SKM-1 treated with dmso at 0.1 percent for 144 hours (cell line): ENCODE data around the gene FAM131A.

Experiments
- DNase-seq: peaks from one replicate; lab custom pipeline; 2025; ENCODE audit not compliant: unreplicated experiment; lab: John Stamatoyannopoulos, UW

Gene FAM131A

DNA sequence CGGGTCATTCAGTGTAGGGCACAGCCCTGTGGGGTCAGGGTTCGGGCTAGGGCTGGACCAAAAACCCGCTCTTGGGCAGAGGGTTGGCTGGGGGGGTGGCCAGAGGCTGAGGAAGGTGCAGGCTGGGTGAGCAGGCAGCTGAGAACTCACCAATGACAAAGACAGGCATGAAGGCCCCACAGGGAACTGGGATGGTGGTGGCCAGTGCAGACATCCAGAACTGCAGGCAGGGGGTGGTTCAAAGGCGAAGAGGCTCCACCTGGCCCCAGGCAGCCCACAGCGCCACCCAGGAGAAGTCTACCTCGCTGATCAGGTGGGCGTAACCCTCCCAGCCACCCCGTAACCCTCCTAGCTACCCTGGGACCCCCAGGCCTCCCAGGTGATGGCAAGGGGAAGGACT lies 17.4 kb downstream of the FAM131A start:
- no peak for DNase-seq

DNA sequence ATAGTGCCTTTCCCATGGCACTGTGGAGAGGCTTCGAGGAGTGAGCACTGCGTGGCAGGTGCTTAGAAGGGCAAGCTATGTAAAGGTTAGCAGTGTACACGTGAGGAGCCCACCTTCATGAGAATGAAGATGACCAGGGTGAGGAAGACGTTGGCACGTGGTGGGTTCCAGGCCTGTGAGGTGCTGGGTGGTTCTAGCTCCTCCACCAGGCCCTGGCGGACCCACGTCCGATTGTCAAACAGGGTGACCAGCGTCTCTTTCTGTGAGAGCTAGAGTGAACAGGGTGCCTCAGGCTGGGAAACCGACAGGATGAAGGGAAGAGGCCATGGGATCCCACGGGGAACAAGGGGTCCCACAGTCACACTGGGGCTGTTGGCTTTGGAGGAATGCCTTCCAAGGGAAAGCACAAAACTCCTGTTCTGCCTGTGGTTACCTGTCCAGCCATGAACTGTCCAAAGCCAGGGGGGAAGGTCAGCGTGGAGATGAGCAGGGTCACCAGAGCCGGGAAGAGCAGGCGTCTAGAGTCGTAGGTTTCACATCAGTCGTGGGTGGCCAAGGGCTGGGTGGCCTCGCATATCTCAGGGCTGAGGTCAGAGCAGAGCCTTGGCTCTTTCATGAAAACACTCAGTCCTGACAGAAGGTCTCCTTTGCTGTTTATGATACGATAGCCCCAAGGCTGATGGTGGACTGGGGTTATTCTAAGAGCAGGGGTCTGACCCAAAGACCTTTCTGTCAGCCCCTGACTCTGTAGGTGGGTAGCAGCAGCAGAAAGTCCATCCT lies 18.1 kb downstream of the FAM131A start:
- DNase-seq = no peak

DNA sequence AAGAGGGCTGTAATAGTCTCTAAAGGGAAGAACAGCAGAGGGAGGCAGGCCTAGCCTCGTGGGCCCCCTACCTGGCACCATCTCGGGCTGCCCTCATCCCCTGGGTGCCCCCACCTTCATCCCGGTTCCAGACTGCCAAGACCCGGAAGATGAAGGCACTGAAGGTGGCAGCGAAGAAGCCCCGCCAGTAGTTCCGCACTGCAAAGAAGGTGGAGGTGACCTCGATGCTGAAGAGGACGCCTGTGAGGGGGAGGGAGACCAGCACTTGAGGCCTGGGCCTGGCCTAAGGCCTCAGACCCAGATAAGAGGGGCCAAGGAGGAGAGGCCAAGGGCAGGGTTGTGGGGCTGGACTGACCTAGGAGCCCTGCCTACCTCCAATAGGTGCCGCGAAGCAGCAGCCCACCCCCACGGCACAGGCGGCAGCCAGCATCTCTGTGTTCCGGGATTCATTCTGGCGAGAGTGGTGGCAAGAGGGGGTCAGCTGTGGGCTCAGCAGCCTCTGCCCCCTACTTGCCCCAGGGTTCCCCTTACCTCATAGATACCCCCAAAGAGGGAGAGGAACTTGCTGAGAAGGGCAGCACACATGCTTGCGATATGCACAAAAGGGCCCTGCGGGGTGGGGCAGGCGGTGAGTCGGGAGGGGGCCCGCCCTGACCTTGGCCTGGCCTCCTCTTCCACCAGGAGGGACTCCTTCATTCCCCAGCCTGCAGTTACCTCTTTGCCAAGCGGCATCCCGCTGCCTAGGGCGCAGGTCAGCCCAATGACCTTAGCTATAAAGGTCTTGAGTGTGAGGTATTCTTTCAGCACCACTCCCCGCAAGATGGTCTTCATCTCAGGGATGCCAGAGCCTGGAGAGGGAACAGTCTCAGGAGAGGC lies 20.1 kb downstream of the FAM131A start:
- DNase-seq = no peak

DNA sequence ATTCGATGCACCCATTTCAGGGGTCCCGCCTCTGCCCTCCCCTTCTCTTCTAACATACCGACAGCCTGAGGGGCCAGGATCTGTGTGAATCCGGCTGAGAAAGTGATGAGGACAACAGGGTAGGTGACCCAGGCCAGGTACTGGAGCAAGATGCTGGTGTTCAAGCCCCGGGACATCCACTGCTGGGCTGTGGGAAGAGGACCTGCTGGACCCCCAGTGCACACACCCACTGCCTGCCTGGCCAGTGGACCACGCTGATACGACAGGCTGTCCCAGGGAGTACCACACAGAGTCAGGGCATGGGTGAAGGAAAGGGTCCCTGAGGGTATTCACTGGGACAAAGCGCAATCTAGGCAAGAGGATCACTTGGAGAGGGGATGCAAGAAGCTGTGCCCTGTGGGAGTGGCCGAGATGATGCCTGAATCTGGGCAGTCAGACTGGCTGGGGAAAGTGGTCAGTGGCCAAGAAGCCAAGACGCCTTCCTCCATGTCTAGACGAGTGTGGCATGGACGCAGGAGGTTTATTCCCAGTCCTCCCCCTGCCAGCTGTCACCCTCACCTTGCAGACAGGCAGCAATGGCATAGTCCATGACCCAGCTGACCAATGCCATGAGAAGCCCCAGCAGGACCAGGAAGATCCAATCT lies 20.8 kb downstream of the FAM131A start:
- DNase-seq = no peak

DNA sequence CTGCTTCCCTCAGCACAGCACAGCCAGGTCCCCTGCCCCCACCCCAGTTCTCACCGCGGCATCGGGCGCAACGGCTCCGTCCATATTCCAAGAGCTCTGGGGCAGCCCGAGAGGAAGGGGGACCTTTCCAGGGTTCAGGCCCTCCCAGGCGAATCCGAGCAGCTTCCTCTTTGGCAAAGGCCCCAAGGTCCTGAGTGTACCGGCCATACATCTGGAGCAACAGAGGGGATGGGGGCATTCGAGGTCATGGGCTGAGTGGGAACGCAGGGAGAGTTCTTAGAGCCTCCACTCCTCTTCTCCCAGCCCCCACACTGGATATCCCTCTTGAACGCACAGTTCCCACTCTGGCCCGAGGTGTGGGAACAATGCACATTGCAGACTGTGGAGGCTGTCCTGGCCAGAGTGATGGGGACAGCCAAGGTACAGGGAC lies 21.5 kb downstream of the FAM131A start:
- no peak for DNase-seq

DNA sequence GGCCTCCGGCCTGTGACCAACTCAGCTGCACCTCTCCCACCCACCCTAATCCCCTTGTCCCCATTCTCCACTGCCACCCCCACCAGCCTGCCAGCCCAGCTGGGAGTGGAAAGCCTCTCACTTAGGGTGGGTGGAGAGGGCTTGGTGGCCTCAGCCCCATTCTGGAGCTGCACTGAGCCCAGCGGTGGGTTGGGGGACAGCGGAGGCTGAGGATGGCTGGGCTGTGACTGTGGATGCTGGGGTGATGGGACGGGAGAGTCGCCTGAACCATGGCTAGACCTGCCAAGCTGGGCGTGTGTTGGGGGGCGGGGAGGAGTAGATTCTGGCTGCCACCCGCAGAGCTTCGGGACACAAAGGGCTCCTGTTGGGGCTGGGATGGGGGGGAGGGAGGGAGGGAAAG lies 22.2 kb downstream of the FAM131A start:
- DNase-seq = no peak

DNA sequence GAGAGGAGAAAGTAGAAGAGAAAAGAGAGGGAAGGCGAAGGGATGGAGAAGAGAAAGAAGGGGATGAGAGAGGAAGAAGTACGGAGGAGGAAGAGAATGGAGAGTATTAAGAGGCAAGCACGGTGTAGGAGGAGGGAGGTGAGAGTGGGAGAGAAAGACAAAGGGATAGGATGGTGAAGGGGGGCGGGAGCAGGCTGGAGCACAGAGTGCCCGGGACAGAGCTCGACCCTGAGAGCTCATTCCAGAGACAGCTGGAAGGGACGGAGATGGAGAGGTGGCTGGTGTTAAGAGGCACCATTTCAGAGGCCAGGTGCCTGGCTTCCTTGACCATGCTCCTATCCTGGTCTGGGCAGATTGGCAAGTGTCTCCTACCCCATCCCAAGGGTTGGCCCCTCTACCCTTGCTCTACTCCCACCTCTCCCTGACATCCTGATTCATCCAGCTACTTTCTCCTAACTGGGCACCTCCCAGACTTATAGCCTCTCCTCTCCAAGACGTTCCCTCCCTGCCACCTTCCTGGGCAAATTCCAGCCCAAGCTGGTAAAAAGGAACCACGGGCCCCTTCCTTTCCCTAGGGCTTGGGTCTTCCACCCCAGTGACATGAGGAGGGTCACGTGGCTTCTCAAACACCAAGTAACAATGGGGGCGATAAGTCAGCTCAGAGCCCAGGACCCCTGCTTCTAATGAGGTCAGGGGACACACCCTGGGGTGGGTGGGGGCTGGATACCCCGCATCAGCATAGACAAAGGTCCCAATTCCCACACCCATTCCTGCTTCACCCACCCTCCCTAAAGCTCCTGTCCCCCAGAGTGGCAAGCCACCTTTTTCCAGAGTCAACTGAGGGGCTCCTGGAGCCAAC lies 22.9 kb downstream of the FAM131A start:
- no peak for DNase-seq

DNA sequence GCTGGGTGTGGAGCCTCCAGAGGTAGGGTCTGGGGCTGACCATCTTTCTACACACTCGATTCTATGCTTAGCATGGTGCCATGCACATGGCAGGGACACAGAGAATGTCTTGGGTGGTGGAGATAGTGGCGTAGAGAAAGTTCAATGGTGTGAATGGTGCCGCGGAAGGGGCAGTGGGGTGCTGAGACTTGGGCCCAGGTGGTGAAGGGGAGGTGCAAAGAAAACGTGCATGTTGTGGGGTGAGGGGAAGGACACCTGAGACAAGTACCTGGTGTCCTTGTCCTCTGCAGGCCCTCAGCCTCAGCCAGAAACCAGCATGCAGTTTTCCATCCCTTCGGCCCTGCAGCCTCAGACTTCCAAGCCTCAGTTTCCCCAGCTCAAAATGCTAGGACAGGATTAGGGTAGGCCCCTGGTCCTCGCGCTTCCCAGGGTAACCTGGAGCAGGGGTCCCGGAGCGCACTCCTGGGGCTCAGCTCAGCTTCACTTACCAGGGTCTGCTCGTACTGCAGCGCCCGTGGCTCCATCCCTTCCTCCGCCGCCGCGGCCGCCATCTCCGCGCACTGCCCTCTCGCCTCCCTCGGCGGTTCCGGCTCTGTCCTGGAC lies 23.6 kb downstream of the FAM131A start:
- DNase-seq = no peak

DNA sequence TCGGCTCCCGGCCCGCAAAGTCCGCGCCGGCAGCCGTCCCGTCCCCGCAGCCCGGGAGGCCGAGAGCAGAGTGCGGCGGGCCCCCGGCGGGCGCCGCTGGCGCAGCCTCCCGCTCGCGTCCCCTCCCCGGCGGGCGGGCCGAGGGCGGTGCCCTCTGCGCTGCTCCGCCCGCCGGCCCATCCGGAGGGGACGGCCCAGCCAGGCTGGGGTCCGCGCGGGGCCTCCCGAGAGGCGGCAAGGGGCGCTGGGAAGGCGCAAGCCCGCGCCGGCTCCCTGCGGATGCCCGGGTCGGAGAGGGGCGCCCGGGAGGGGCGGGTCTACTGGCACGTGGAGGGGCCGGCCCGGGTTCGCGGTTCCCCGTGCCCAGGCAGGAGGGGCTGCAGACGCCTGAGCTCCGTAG lies 24.1 kb downstream of the FAM131A start, which contains the start of the genes CLCN2 and POLR2H:
CLCN2 (minus strand) TSS at position 74 of the 400 bp plus-strand sequence. CDS start 126 bp downstream, outside the sequence.
POLR2H (plus strand) TSS at position 179 of the 400 bp plus-strand sequence. CDS start 1,783 bp downstream, outside the sequence.
- peak; percentile 41 for DNase-seq

DNA sequence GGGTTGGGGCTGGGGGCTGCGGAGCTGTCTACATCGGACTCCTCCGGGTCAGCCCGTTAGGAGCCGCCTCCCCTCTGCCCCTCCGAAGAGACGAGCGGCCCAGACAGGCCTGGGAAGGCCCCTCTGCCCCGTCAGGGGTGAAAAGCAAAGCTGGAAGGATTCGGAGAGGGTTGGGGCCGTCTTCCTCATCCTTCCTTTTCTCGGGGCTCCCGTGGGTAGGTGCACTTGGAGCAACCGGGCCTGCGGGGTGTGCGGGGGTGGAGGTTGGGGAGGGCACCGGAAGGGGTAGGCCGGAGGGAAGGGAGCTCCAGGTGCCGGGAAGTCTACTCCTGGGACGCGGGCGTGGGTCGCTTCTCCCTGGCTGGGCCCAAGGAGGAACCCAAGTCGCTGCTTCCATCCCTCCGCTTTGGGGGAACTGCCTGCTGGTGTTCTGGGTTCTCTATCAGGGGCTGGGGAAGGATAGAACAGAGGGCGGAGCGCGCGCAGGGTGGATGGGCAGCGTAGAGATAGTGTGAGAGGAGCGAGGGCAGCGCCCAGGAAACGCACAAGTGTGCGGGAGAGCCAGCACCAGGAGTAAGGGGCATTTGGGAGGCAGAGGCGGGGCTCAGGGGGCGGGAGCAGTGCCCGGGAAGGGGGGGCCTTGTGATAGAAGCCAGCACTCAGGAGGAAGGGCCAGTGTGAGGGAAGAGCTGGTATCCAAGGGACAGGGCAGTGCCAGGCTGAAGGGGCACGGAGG lies 24.7 kb downstream of the FAM131A start:
- peak; percentile 39 for DNase-seq

DNA sequence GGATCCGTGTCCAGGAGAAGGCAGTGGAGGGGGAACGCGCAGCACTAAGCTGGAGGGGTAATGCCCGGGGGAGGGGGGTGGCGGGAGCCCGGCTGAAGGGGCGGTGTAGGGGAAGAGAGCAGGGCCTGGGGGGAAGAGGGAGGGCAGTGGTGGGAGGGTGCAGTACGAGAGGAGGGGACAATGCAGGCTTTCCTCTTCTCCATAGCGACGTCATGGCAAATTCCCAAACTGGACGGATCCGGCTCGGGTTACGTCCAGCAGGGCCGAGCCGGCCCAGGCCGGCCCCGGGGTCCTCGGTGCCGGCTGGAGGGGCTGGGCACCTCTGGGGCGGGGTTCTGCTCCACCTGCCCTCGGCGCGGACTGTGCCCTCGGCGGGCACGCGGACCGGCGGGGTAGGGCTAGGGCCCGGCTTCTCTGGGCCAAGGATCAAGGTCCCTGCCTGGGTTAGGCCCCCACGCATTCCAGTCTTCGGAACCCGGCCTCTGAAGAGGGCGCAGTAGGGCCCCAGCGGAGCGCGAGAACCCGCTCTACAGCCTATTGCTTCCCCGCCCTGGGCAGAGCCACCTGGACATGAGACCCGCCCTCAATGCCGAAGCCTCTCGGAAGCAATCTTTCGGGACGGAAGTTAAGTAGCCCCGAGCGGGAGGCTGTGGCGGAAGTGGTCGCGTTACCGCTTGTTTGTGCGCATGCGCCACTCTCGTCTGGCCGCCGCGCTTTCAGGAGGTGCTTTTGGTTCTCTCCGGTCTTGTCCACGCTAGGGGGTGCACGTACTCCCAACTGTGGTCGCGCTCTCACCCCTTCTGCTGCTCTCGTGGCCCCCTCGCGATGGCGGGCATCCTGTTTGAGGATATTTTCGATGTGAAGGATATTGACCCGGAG lies 25.5 kb downstream of the FAM131A start:
- peak; percentile 98 for DNase-seq

DNA sequence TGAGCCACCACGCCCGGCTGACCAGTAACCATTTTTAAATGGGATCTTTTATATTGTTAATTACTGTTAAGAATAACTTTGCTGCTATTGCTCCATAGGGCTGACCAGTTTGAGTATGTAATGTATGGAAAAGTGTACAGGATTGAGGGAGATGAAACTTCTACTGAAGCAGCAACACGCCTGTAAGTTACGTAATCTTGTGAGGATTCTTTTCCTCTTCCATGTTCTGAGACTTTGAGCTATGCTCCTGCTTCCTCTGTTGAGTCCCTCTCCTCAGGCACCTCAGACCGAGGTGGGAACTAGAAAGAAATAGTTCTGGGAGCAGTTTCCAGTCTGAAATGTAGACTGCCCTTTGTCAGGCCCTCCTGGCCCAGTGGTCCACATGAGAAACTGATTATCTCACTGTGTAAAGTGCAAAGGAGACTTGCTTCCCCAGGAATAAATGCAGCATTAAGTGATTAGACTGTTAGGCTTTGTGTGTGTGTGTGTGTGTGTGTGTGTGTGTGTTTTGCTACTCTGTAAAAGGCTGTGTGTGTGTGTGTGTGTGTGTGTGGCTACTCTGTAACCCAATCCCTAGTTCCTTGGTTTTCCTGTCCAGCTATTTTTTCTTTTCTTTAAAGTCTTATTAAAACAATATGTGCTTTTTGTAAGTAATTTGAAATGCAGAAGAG lies 29.4 kb downstream of the FAM131A start:
- no peak for DNase-seq

DNA sequence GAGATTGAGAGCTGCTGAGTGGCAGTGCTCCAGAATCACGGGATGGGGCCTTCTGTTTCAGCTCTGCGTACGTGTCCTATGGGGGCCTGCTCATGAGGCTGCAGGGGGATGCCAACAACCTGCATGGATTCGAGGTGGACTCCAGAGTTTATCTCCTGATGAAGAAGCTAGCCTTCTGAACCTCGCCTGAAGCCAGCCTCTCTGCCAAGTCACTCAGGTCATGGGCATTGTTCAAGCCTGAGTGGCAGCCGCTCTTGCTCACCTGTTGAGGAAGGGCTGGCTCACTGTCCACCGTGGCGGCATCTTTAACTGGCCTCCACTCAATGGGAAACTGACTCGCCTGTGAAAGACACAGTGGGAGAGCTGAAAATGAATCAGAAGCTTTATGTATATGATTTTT lies 30.7 kb downstream of the FAM131A start:
- DNase-seq = no peak

DNA sequence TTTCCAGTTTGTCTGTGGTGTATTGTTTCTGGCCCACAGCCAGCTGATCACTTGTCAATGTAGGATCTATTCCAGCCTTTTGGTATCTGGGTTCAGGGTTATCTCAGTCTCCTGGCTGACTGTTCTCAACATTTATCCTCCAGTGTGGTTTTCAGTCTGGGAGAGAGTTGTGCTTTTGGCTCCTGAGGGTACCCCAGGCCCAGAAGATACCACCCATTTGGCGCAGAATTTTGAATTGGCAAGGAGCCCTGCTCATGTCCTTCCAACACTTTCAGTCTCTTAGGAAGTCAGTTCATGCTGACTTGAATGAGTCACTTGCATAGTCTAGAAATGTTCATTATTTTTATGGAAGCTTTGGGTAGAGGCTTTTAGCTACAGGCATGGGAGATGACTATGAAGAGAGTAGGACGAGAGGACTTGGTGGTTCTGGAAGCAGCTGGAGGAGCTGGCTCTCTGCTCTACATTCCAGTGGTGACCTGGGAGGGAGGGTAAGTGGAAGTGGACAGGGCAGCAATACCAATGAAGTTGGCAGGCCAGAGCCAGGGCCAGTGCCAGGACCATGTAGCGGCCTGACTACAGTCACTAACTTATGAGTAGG lies 31.3 kb downstream of the FAM131A start:
- no peak for DNase-seq

DNA sequence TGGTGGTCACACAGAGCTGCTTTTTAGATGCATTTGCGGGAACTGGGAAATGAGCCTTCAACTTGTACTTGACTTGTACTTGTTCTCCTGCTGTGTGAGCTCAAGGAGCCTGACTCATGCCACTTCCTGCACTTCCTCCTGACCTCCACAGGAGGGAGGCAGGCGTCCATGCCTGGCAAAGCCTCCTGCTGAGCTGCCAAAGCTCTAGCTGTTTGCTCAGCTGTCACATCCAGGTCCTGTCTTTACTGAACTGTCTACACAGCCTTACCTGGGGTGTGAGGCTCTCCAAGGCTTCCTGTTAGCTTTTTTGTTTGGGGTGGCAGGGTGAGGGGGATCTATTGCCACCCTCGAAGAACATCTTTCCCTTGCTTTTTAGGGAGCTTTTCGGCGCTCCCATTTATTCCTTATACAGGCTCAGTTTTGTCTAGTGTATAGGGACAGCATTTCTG lies 34.2 kb downstream of the FAM131A start:
- peak; percentile 76 for DNase-seq

DNA sequence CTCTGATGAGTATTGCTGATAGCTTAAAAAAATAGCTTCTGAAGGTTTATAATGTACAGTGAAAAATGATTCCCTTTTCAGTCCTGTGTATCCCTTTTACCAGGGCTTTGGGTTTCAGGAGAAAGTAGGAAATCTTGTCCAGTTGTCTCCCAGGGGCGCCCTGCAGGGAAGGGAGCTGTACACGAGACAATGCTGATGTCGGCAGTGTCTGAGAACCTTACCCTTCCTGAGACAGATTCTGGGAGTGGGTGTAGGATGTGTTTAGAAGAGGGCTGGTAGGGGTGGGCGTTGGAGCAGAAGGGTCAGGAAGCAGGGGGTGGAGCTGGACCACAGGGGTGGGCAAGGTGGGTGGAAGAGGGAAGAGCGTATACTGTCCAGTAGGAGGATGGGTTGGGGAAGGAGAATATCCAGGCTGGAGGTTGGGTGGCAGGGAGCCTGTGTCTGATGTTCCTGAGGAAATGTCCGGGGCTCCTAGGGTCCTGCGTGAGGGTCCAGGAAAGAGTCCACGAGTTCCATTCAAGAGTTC lies 35.0 kb downstream of the FAM131A start:
- DNase-seq = no peak

DNA sequence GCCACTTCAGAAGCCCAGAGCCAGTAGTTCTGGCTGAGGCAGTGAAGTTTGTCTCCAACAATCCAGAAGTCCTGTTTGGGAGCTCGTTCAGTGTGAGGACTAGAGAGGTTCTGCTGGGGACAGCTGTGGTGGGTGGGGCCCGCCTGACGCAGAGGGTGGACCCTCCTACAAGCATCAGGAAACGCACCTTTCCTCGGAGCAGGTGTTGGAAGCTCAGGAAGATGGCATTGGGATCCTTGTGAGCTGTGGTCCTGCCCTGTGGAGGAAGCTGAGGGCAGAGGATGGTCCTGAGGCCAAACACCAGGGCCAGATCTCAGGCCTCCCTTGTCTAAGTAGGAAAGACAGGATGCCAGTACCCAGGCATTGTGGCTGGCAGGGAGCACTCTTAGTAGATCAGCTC lies 35.5 kb downstream of the FAM131A start:
- DNase-seq = no peak
